Neural progenitor cell (in vitro differentiated cells): Measurements from ENCODE around the gene ATF6.

Experiments used
- EZH2phosphoT487 ChIP-seq: fragments of 200-600 bp; sonication (generic); IDR thresholded peaks from 2 replicates; pipeline ENCODE4 v1.6.1; 2017; ENCODE audit warnings: antibody characterized with exemption
- TF ChIP-seq, protein P1 (sequence below): fragments of 200-600 bp; sonication (generic); IDR thresholded peaks from 2 replicates; pipeline ENCODE4 v1.5.1; 2017; ENCODE audit warnings: antibody characterized with exemption, mild to moderate bottlenecking

DNA sequence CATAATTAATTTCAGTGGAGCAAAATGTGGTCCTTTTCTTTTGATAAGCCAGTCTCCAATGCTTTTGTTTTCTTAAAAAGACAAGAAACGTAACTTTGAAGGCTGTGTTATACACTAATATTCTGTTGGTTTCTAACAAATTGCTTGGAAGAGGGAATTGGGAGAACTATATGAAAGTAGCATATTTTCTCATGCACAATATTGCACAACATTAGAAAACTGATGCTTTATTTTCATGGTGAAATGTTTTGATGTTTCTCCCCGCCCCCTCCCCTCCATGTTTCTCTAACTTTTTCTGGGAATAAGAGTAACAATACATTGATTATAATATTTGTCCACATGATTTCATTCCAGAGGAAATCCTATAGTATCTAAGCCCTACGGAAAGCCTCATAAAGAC is 142.1 kb downstream of the ATF6 start:
- TF ChIP-seq, protein P1, sequence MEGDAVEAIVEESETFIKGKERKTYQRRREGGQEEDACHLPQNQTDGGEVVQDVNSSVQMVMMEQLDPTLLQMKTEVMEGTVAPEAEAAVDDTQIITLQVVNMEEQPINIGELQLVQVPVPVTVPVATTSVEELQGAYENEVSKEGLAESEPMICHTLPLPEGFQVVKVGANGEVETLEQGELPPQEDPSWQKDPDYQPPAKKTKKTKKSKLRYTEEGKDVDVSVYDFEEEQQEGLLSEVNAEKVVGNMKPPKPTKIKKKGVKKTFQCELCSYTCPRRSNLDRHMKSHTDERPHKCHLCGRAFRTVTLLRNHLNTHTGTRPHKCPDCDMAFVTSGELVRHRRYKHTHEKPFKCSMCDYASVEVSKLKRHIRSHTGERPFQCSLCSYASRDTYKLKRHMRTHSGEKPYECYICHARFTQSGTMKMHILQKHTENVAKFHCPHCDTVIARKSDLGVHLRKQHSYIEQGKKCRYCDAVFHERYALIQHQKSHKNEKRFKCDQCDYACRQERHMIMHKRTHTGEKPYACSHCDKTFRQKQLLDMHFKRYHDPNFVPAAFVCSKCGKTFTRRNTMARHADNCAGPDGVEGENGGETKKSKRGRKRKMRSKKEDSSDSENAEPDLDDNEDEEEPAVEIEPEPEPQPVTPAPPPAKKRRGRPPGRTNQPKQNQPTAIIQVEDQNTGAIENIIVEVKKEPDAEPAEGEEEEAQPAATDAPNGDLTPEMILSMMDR = no peak
- no peak for TF ChIP-seq EZH2phosphoT487
